K562 (cell line): ENCODE results near the gene TEX264. TPM values are rescaled to one million over a fixed set of nuclear protein-coding genes. Genes with fewer than 3 reads are reported as not detected.

Source experiments
- ATAC-seq: fragments of 200-7000 bp; cut with Tn5 transposase; 3 replicates; pipeline ENCODE4 v1.9.1; 2020; ENCODE audit warnings: moderate library complexity
- BruUV-seq: library from RNA; stranded (reverse); fragments of 400-500 nt; replicated peaks from 2 replicates; lab custom pipeline; 2021; lab: Mats Ljungman, UMichigan
- CTCF ChIA-PET: fragments of 300-600 bp; formaldehyde crosslinking; extraction: SDS; loops from one replicate; lab custom pipeline; 2021; ENCODE audit warnings: low intra/inter-chr PET ratio; lab: Yijun Ruan, JAX
- POLR2A ChIA-PET: fragments of 300-600, 350-650 bp; sonication (Branson Sonifier 250); formaldehyde crosslinking; extraction: SDS; loops from one replicate; lab custom pipeline; 2021; ENCODE audit warnings: antibody characterized with exemption, inconsistent platforms; lab: Yijun Ruan, JAX
- DNase-seq, 4 experiments: peaks; one replicate each; pipeline versions ENCODE4 v3.0.0 to v3.0.0-alpha.2; 2011 to 2018; ENCODE audit warnings: low spot score in 3 of 4, mixed read lengths in 3 of 4; ENCODE audit errors: extremely low read depth in 1 of 4
- FAIRE-seq: peaks from 2 replicates; lab custom pipeline; 2011; peaks lifted over from hg19 to GRCh38; lab: Jason Lieb, UNC
- H2AFZ ChIP-seq: 2 replicates; pipeline ENCODE4 v1.6.0; 2011; ENCODE audit warnings: low read depth, low read length, control low read depth, inconsistent platforms
- H3K27ac ChIP-seq: fragments of 200-600 bp; 3 replicates; pipeline ENCODE4 v1.8.0; 2011; ENCODE audit warnings: low read depth, mild to moderate bottlenecking, control low read depth, inconsistent platforms, low read length, moderate library complexity, mixed read lengths; ENCODE audit errors: extremely low read depth
- H3K27me3 ChIP-seq, 2 experiments: fragments of 300-600 bp in 1 of 2; 2 replicates in 1 of 2; 3 replicates in 1 of 2; pipeline versions ENCODE4 v1.6.0 to v1.8.0; 2011; ENCODE audit warnings: inconsistent platforms in 2 of 2, low read length in 2 of 2, mild to moderate bottlenecking in 1 of 2, mixed read lengths in 1 of 2, moderate library complexity in 1 of 2; ENCODE audit not compliant: control insufficient read depth in 2 of 2, insufficient read depth in 2 of 2
- H3K36me3 ChIP-seq: fragments of 300-600 bp; 3 replicates; pipeline ENCODE4 v1.8.0; 2011; ENCODE audit warnings: mild to moderate bottlenecking, low read length, inconsistent platforms; ENCODE audit not compliant: control insufficient read depth, insufficient read depth
- H3K4me1 ChIP-seq, 2 experiments: fragments of 200-600 bp in 1 of 2; replicated peaks in 1 of 2; 2 replicates in 1 of 2; 3 replicates in 1 of 2; pipeline versions ENCODE4 v1.5.1 to v1.8.0; 2011; ENCODE audit warnings: inconsistent platforms in 2 of 2, low read length in 2 of 2, mild to moderate bottlenecking in 1 of 2, mixed read lengths in 1 of 2, moderate library complexity in 1 of 2; ENCODE audit not compliant: control insufficient read depth in 2 of 2, insufficient read depth in 2 of 2
- H3K4me2 ChIP-seq: 2 replicates; pipeline ENCODE4 v1.6.1; 2011; ENCODE audit warnings: low read length, control low read depth, inconsistent platforms, mixed read lengths; ENCODE audit not compliant: insufficient read depth
- H3K4me3 ChIP-seq: fragments of 200-600 bp; sonication (generic), shearing (Covaris generic); 2 replicates; pipeline ENCODE4 v1.5.1; 2016; ENCODE audit warnings: control low read depth, inconsistent platforms
- H3K79me2 ChIP-seq: fragments of 200-600 bp; 3 replicates; pipeline ENCODE4 v1.8.0; 2011; ENCODE audit warnings: low read length, inconsistent platforms; ENCODE audit not compliant: control insufficient read depth, insufficient read depth
- H3K9ac ChIP-seq, 2 experiments: 2 replicates each; pipeline versions ENCODE4 v1.6.0 to v1.6.1; 2011; ENCODE audit warnings: low read depth in 2 of 2, low read length in 2 of 2, control low read depth in 1 of 2, inconsistent platforms in 1 of 2, mild to moderate bottlenecking in 1 of 2, mixed read lengths in 1 of 2; ENCODE audit not compliant: insufficient read depth in 1 of 2
- H3K9me1 ChIP-seq: one replicate; pipeline ENCODE4 v1.6.0; 2011; ENCODE audit warnings: inconsistent platforms, mild to moderate bottlenecking, low read length, moderate library complexity; ENCODE audit not compliant: control insufficient read depth, insufficient read depth
- H3K9me3 ChIP-seq: replicated peaks from 2 replicates; pipeline ENCODE4 v1.5.1; 2011; ENCODE audit warnings: low read depth, low read length, inconsistent platforms; ENCODE audit not compliant: control insufficient read depth, insufficient read depth
- H4K20me1 ChIP-seq: replicated peaks from 2 replicates; pipeline ENCODE4 v1.6.1; 2011; ENCODE audit warnings: low read length, inconsistent platforms, mixed read lengths; ENCODE audit not compliant: control insufficient read depth, insufficient read depth
- ATF1 ChIP-seq, 2 experiments: fragments of 450-650 bp in 1 of 2; IDR thresholded peaks; 2 replicates each; pipeline ENCODE4 v1.6.1; 2016; ENCODE audit warnings: missing compliant biosample characterization in 1 of 2, missing genetic modification characterization in 1 of 2
- CHD2 ChIP-seq: IDR thresholded peaks from 2 replicates; pipeline ENCODE4 v1.6.1; 2011; ENCODE audit warnings: low read depth, low read length
- GABPB1 ChIP-seq: sonication (generic); formaldehyde crosslinking; IDR thresholded peaks from 2 replicates; pipeline ENCODE4 v1.8.0; 2022; ENCODE audit warnings: mild to moderate bottlenecking, missing genetic modification reagents
- MAFK ChIP-seq: IDR thresholded peaks from 2 replicates; pipeline ENCODE4 v1.6.1; 2011; ENCODE audit warnings: low read length, improper control_type of control experiment
- WGBS: fragments of 100-300 bp; shearing (Covaris generic); methylation state at CpG from one replicate; pipeline ENCODE4 v1.1.6; 2016; ENCODE audit warnings: low coverage, mixed read lengths; ENCODE audit not compliant: insufficient coverage; ENCODE audit errors: missing lambda C conversion rate; 5-methylcytosine and 5-hydroxymethylcytosine counted together
- in situ Hi-C: fragments of 300-500 bp; cut with MboI; formaldehyde crosslinking; loops from 4 replicates; pipeline ENCODE4 v1.15.0; 2018; ENCODE audit warnings: inconsistent platforms, mixed read lengths
- intact Hi-C: fragments of 100-400 bp; cut with micrococcal nuclease; formaldehyde crosslinking; loops from 2 replicates; pipeline ENCODE4 v1.14.2; 2022
- polyA plus RNA-seq, 8 experiments: library from polyadenylated mRNA; depleted of rRNA in 4 of 8; stranded (reverse) in 5 of 8; unstranded in 3 of 8; fragments of >200 nt; fragmentation: Nextera tagmentation in 2 of 8; fragmentation: Illumina TruSeq in 1 of 8; extraction: Ambion mirVana in 2 of 8; extraction: Trizol in 1 of 8; gene quantifications; 2 replicates each; pipeline versions ENCODE4 v1.2.1 to v1.2.3, GENCODE V29; 2011 to 2014; ENCODE audit warnings: inconsistent platforms in 1 of 8, missing spikeins in 1 of 8
- total RNA-seq, 7 experiments: library from RNA; depleted of rRNA in 6 of 7; stranded (reverse); fragments of >200 nt in 6 of 7; fragmentation: Illumina TruSeq in 2 of 7; extraction: Trizol in 2 of 7; gene quantifications; 2 replicates each; pipeline versions ENCODE4 v1.2.1 to v1.2.3, GENCODE V29; 2011 to 2021; ENCODE audit warnings: low replicate concordance in 1 of 7
- TF ChIP-seq, protein P1 (sequence below): fragments of 450-650 bp; formaldehyde crosslinking; IDR thresholded peaks from 2 replicates; pipeline ENCODE4 v1.4.0; 2020; ENCODE audit warnings: mild to moderate bottlenecking, moderate library complexity
- TF ChIP-seq, protein P2 (sequence below), 3 experiments: fragments of 200-800 bp in 1 of 3; fragments of 250-450 bp in 1 of 3; fragments of 450-650 bp in 1 of 3; sonication (Bioruptor Pico) in 1 of 3; sonication (Bioruptor generic) in 1 of 3; formaldehyde crosslinking in 1 of 3; IDR thresholded peaks; 2 replicates each; pipeline versions ENCODE4 v1.6.1 to v1.8.0; 2016 to 2022; ENCODE audit warnings: mild to moderate bottlenecking in 2 of 3, missing genetic modification characterization in 2 of 3, missing compliant biosample characterization in 1 of 3, moderate library complexity in 1 of 3
- TF ChIP-seq, protein P3 (sequence below): fragments of 200-400 bp; formaldehyde crosslinking; IDR thresholded peaks from 2 replicates; pipeline ENCODE4 v1.6.1; 2017; ENCODE audit warnings: mild to moderate bottlenecking, low read depth, low read length, moderate library complexity
- TF ChIP-seq, protein P4 (sequence below): fragments of 450-650 bp; IDR thresholded peaks from 2 replicates; pipeline ENCODE4 v1.6.1; 2016; ENCODE audit warnings: mild to moderate bottlenecking
- TF ChIP-seq, protein P5 (sequence below): conservative IDR thresholded peaks from 2 replicates; pipeline ENCODE4 v1.6.1; 2011; ENCODE audit warnings: low read depth, mild to moderate bottlenecking, low read length; ENCODE audit not compliant: control insufficient read depth

TEX264 gene
- total and polyA plus RNA-seq, 9 of the 15 experiments (the other 6 are each of a cell fraction or from before 2014, with no cell fraction given), result 4.1 to 47.0 (median 31.0) TPM

DNA sequence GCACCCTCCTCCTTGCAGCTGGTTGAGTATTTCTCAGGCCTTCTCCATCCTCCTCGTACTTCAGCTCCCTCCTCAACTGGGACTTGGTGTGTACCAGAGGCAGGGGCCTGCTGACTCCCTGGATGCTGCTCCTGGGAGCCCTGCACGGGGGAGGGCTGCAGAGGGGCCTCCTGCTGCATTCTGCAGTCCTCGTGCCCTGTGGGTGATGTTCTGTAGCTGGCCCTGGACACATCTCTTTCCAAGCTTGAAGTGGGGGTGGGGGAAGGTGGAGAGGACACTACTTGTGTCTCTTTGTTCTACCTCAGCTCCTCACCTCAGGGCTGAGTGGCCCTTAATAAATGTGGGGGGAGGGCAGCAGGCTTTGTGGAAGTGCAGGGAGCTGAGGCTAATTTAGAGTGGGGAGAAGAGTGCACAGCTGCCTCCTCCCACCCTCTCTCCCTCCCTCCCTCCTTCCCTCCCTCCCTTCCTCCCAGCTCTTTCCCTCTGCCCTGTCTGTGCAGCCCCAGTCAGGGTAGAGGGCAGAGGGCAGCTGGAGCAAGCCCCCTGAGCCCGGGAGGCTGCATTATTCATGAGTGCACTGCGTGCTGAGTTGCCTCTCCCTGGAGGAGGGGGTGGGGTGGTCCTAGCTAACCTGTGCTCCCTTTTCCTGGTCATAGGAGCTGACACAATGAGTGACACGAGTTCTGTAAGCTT, 32.2 kb downstream of the TEX264 start:
- POLR2A ChIA-PET, result interaction anchor here (0.6 to 1.4 kb wide), 2 partner anchors 12 to 40 kb away, joined by 3 read pairs; no protein-coding TSS in a partner anchor
- no peak overlapping the region for H3K4me2 ChIP-seq
- peaks cover 0 to 4% of the 10 kb centered on the region in 2 experiments; a peak in 2 of 5 replicates for H3K4me1 ChIP-seq
- no peaks in the 10 kb centered on the region for H3K27me3 ChIP-seq
- WGBS, result 41% methylated on average over 6 of the region's 6 CpGs
- no peaks in the 10 kb centered on the region for H3K9me3 ChIP-seq
- peaks cover 9% of the 10 kb centered on the region for H4K20me1 ChIP-seq
- no peak for ATAC-seq
- FAIRE-seq, result no peak
- CTCF ChIA-PET, result no interaction called here
- BruUV-seq, result no TSS peak
- H3K27ac ChIP-seq, result no peak overlapping the region
- intact Hi-C loops (no loop called here), in situ Hi-C loops (no loop called here)
- H3K79me2 ChIP-seq, result no peaks in the 10 kb centered on the region
- H2AFZ ChIP-seq, result no peak overlapping the region
- no peak overlapping the region for H3K4me3 ChIP-seq
- DNase-seq, result no peak
- peaks cover 15% of the 10 kb centered on the region; the same call in 2 of the 3 replicates for H3K36me3 ChIP-seq
- no peaks in the 10 kb centered on the region for H3K9me1 ChIP-seq
- no peak overlapping the region for H3K9ac ChIP-seq
- TF ChIP-seq CHD2 (no peak), GABPB1 (CRISPR knock-in tag) (no peak), MAFK (no peak), ATF1 (CRISPR knock-in tag; IDR thresholded peaks at IDR 0.05) (no peak), ATF1 (tag; IDR thresholded peaks at IDR 0.05) (no peak)
- TF ChIP-seq, protein P1, sequence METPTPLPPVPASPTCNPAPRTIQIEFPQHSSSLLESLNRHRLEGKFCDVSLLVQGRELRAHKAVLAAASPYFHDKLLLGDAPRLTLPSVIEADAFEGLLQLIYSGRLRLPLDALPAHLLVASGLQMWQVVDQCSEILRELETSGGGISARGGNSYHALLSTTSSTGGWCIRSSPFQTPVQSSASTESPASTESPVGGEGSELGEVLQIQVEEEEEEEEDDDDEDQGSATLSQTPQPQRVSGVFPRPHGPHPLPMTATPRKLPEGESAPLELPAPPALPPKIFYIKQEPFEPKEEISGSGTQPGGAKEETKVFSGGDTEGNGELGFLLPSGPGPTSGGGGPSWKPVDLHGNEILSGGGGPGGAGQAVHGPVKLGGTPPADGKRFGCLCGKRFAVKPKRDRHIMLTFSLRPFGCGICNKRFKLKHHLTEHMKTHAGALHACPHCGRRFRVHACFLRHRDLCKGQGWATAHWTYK (CRISPR knock-in tag), result no peak
- TF ChIP-seq, protein P2, sequence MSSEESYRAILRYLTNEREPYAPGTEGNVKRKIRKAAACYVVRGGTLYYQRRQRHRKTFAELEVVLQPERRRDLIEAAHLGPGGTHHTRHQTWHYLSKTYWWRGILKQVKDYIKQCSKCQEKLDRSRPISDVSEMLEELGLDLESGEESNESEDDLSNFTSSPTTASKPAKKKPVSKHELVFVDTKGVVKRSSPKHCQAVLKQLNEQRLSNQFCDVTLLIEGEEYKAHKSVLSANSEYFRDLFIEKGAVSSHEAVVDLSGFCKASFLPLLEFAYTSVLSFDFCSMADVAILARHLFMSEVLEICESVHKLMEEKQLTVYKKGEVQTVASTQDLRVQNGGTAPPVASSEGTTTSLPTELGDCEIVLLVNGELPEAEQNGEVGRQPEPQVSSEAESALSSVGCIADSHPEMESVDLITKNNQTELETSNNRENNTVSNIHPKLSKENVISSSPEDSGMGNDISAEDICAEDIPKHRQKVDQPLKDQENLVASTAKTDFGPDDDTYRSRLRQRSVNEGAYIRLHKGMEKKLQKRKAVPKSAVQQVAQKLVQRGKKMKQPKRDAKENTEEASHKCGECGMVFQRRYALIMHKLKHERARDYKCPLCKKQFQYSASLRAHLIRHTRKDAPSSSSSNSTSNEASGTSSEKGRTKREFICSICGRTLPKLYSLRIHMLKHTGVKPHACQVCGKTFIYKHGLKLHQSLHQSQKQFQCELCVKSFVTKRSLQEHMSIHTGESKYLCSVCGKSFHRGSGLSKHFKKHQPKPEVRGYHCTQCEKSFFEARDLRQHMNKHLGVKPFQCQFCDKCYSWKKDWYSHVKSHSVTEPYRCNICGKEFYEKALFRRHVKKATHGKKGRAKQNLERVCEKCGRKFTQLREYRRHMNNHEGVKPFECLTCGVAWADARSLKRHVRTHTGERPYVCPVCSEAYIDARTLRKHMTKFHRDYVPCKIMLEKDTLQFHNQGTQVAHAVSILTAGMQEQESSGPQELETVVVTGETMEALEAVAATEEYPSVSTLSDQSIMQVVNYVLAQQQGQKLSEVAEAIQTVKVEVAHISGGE (CRISPR knock-in tag; IDR thresholded peaks at IDR 0.05), result no peak
- TF ChIP-seq, protein P3, sequence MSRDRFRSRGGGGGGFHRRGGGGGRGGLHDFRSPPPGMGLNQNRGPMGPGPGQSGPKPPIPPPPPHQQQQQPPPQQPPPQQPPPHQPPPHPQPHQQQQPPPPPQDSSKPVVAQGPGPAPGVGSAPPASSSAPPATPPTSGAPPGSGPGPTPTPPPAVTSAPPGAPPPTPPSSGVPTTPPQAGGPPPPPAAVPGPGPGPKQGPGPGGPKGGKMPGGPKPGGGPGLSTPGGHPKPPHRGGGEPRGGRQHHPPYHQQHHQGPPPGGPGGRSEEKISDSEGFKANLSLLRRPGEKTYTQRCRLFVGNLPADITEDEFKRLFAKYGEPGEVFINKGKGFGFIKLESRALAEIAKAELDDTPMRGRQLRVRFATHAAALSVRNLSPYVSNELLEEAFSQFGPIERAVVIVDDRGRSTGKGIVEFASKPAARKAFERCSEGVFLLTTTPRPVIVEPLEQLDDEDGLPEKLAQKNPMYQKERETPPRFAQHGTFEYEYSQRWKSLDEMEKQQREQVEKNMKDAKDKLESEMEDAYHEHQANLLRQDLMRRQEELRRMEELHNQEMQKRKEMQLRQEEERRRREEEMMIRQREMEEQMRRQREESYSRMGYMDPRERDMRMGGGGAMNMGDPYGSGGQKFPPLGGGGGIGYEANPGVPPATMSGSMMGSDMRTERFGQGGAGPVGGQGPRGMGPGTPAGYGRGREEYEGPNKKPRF, result no peak
- TF ChIP-seq, protein P4, sequence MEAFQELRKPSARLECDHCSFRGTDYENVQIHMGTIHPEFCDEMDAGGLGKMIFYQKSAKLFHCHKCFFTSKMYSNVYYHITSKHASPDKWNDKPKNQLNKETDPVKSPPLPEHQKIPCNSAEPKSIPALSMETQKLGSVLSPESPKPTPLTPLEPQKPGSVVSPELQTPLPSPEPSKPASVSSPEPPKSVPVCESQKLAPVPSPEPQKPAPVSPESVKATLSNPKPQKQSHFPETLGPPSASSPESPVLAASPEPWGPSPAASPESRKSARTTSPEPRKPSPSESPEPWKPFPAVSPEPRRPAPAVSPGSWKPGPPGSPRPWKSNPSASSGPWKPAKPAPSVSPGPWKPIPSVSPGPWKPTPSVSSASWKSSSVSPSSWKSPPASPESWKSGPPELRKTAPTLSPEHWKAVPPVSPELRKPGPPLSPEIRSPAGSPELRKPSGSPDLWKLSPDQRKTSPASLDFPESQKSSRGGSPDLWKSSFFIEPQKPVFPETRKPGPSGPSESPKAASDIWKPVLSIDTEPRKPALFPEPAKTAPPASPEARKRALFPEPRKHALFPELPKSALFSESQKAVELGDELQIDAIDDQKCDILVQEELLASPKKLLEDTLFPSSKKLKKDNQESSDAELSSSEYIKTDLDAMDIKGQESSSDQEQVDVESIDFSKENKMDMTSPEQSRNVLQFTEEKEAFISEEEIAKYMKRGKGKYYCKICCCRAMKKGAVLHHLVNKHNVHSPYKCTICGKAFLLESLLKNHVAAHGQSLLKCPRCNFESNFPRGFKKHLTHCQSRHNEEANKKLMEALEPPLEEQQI, result no peak
- TF ChIP-seq, protein P5, sequence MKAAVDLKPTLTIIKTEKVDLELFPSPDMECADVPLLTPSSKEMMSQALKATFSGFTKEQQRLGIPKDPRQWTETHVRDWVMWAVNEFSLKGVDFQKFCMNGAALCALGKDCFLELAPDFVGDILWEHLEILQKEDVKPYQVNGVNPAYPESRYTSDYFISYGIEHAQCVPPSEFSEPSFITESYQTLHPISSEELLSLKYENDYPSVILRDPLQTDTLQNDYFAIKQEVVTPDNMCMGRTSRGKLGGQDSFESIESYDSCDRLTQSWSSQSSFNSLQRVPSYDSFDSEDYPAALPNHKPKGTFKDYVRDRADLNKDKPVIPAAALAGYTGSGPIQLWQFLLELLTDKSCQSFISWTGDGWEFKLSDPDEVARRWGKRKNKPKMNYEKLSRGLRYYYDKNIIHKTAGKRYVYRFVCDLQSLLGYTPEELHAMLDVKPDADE, result no peak
